ENCODE measurements around the gene CYTH2.

CYTH2 gene

DNA sequence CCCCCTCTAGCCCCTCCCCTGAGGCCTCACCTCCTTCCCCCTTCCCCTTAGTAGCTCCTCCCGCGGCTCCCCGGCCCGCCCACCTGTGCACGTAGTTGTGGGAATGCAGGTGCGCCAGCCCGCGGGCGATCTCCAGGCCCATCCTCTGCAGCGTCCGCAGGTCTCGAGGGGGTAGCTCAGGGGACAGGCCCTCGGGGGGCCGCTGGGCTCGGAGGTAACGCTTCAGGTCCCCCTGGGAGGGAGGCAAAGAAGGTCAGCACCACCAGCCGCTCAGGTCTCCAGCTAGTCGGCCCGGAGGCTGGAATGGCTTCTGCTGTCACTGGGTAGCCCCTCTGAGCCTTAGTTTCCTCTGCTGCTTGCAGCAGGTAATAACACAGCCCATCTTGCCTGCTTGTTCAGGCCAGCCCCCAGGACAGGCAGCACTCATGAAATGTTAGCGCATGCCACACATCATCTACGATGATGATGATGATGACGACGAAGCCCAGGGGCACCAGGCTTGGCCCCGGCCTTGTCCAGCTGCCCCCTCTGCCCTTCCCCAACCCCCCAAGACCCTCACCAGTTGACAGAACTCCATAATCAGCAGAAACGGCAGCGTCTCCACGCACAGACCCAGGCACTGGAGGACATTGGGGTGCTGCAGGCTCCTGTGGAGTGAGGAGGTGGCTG is 33.3 kb downstream of the CYTH2 start:
- peak overlapping the region; percentile 74 for H3K4me3 ChIP-seq (ENCODE audit: low read length)
- no peak overlapping the region for H3K27ac ChIP-seq (ENCODE audit: low read length)
- no peaks in the 10 kb centered on the region for H3K36me3 ChIP-seq (replicated peaks; ENCODE audit: low read depth, low read length)
- no peaks in the 10 kb centered on the region for H3K27me3 ChIP-seq (ENCODE audit: low read depth, low read length)
- peak overlapping the region; percentile 92 for H3K4me2 ChIP-seq (ENCODE audit: low read length)
- H3K4me1 ChIP-seq (ENCODE audit: low read length), result peaks cover 24% of the 10 kb centered on the region
- no peaks in the 10 kb centered on the region for H3K79me2 ChIP-seq (ENCODE audit: low read length)
- no peaks in the 10 kb centered on the region for H4K20me1 ChIP-seq (ENCODE audit: insufficient read depth, low read length)
- peak overlapping the region; percentile 17; the same call in 1 of the 2 replicates for H3K9ac ChIP-seq (ENCODE audit: low read length)
- TF ChIP-seq, protein P1, sequence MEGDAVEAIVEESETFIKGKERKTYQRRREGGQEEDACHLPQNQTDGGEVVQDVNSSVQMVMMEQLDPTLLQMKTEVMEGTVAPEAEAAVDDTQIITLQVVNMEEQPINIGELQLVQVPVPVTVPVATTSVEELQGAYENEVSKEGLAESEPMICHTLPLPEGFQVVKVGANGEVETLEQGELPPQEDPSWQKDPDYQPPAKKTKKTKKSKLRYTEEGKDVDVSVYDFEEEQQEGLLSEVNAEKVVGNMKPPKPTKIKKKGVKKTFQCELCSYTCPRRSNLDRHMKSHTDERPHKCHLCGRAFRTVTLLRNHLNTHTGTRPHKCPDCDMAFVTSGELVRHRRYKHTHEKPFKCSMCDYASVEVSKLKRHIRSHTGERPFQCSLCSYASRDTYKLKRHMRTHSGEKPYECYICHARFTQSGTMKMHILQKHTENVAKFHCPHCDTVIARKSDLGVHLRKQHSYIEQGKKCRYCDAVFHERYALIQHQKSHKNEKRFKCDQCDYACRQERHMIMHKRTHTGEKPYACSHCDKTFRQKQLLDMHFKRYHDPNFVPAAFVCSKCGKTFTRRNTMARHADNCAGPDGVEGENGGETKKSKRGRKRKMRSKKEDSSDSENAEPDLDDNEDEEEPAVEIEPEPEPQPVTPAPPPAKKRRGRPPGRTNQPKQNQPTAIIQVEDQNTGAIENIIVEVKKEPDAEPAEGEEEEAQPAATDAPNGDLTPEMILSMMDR (IDR thresholded peaks at IDR 0.05; ENCODE audit: low read depth, low read length), result no peak
- no peak for TF ChIP-seq EZH2phosphoT487 (IDR thresholded peaks at IDR 0.05; ENCODE audit: low read depth)
- peak overlapping the region; percentile 82; the same call in 1 of the 2 replicates for H2AFZ ChIP-seq (ENCODE audit: low read depth, low read length)
- H3K9me3 ChIP-seq (ENCODE audit: insufficient read depth, low read length), result no peaks in the 10 kb centered on the region

DNA sequence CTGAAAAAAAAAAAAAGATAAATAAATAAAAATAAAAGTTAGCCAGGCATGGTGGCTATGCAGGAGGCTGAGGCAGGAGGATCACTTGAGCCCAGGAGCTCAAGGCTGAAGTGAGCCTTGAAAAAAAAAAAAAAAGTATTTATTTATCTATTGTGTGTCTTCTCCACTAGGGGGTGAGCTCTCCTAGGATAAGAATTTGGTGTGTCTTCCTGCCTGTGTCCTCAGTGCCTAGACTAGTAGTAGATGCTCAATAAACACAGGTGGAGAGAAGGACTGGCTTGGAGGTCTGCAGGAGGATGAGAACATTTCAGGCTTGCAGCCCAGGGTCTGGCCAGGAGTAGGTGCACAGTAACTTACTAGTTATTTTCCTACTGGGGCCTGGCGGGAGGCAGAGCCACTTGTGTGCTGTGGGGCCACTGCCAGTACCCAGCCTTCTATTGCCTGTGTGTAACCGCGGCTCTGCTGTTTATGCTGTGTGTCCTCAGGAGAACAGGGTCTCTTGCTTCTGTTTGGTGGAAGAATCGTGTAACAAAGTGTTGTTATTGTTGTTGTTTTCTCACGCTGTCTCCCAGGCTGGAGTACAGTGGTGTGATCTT is 37.1 kb downstream of the CYTH2 start:
- H3K27me3 ChIP-seq (ENCODE audit: low read depth, low read length), result no peaks in the 10 kb centered on the region
- no peak overlapping the region for H3K9ac ChIP-seq (ENCODE audit: low read length)
- no peaks in the 10 kb centered on the region for H3K36me3 ChIP-seq (replicated peaks; ENCODE audit: low read depth, low read length)
- H3K79me2 ChIP-seq (ENCODE audit: low read length), result no peaks in the 10 kb centered on the region
- H3K4me3 ChIP-seq (ENCODE audit: low read length), result no peak overlapping the region
- no peaks in the 10 kb centered on the region for H4K20me1 ChIP-seq (ENCODE audit: insufficient read depth, low read length)
- H2AFZ ChIP-seq (ENCODE audit: low read depth, low read length), result no peak overlapping the region
- H3K27ac ChIP-seq (ENCODE audit: low read length), result no peak overlapping the region
- H3K9me3 ChIP-seq (ENCODE audit: insufficient read depth, low read length), result no peaks in the 10 kb centered on the region
- TF ChIP-seq, protein P1 (IDR thresholded peaks at IDR 0.05; ENCODE audit: low read depth, low read length), result peak; percentile 64
- TF ChIP-seq EZH2phosphoT487 (IDR thresholded peaks at IDR 0.05; ENCODE audit: low read depth), result no peak
- peaks cover 14% of the 10 kb centered on the region for H3K4me1 ChIP-seq (ENCODE audit: low read length)
- no peak overlapping the region for H3K4me2 ChIP-seq (ENCODE audit: low read length)

DNA sequence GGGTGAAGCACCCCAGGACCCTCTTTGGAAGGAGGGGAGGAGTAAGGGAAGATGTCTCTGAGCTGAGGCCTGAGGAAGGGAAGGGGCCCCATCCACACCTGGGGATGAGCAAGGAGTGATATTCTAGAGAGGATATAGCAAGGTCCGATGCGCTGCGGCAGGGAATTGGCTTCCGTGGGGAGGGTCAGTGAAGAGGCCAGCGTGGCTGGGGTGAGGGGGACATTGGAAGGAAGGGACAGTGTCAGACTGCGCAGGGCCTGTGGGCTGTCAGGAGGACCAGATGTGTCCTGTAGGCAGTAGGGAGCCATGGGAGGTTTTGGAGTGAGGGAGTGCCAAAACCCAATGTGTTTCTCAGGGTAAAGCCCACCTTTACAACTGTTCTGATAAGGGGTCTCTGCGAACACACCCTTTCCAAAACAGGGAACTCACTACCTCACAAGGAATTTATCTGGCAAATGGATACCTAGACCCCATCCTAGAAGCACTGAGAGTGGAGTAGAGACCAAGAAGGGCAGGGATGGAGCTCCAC is 38.8 kb downstream of the CYTH2 start:
- H3K27ac ChIP-seq (ENCODE audit: low read length), result no peak overlapping the region
- H4K20me1 ChIP-seq (ENCODE audit: insufficient read depth, low read length), result no peaks in the 10 kb centered on the region
- no peaks in the 10 kb centered on the region for H3K36me3 ChIP-seq (replicated peaks; ENCODE audit: low read depth, low read length)
- H3K4me3 ChIP-seq (ENCODE audit: low read length), result no peak overlapping the region
- H3K79me2 ChIP-seq (ENCODE audit: low read length), result no peaks in the 10 kb centered on the region
- H2AFZ ChIP-seq (ENCODE audit: low read depth, low read length), result no peak overlapping the region
- no peak overlapping the region for H3K4me2 ChIP-seq (ENCODE audit: low read length)
- TF ChIP-seq, protein P1 (IDR thresholded peaks at IDR 0.05; ENCODE audit: low read depth, low read length), result no peak
- no peak for TF ChIP-seq EZH2phosphoT487 (IDR thresholded peaks at IDR 0.05; ENCODE audit: low read depth)
- peaks cover 11% of the 10 kb centered on the region for H3K27me3 ChIP-seq (ENCODE audit: low read depth, low read length)
- no peak overlapping the region for H3K9ac ChIP-seq (ENCODE audit: low read length)
- no peaks in the 10 kb centered on the region for H3K9me3 ChIP-seq (ENCODE audit: insufficient read depth, low read length)
- H3K4me1 ChIP-seq (ENCODE audit: low read length), result peaks cover 14% of the 10 kb centered on the region

- TF ChIP-seq, protein P1 (IDR thresholded peaks at IDR 0.05; ENCODE audit: low read depth, low read length), result no peak
- no peak for TF ChIP-seq EZH2phosphoT487 (IDR thresholded peaks at IDR 0.05; ENCODE audit: low read depth)
- no peaks in the 10 kb centered on the region for H3K9me3 ChIP-seq (ENCODE audit: insufficient read depth, low read length)
- H3K79me2 ChIP-seq (ENCODE audit: low read length), result no peaks in the 10 kb centered on the region
- H4K20me1 ChIP-seq (ENCODE audit: insufficient read depth, low read length), result no peaks in the 10 kb centered on the region
- H3K4me3 ChIP-seq (ENCODE audit: low read length), result no peak overlapping the region
- no peak overlapping the region for H3K9ac ChIP-seq (ENCODE audit: low read length)
- no peak overlapping the region for H3K4me2 ChIP-seq (ENCODE audit: low read length)
- peaks cover 16% of the 10 kb centered on the region for H3K4me1 ChIP-seq (ENCODE audit: low read length)
- H3K27me3 ChIP-seq (ENCODE audit: low read depth, low read length), result peaks cover 11% of the 10 kb centered on the region
- no peak overlapping the region for H2AFZ ChIP-seq (ENCODE audit: low read depth, low read length)
- no peak overlapping the region for H3K27ac ChIP-seq (ENCODE audit: low read length)
- H3K36me3 ChIP-seq (replicated peaks; ENCODE audit: low read depth, low read length), result no peaks in the 10 kb centered on the region
Measured at GRCh38 chr19:48508729-48509411, 39.7 kb downstream of the CYTH2 start.
